Natural killer cell (primary cell): ENCODE measurements around the gene IL17REL. TPM values are rescaled to one million over a fixed set of nuclear protein-coding genes. Genes with fewer than 3 reads are reported as not detected.

ENCODE experiments used
- ATAC-seq, 3 donors: fragments of 150-1000 bp in 2 of 3; fragments of 200-7000 bp in 1 of 3; cut with Tn5 transposase; 1 replicate in 1 of 3; 2 replicates in 2 of 3; pipeline ENCODE4 v1.10.0; 2021; ENCODE audit warnings: mild to moderate bottlenecking in 2 of 3, moderate library complexity in 2 of 3
- DNase-seq, 2 donors: peaks; one replicate each; pipeline versions ENCODE4 v3.0.0 to v3.0.0-alpha.2; 2013 to 2021; ENCODE audit warnings: mixed read lengths in 1 of 2
- H3K27ac ChIP-seq: one replicate; pipeline ENCODE4 v1.5.1; 2013; ENCODE audit warnings: mild to moderate bottlenecking, low read length
- H3K27me3 ChIP-seq: one replicate; pipeline ENCODE4 v1.6.1; 2013; ENCODE audit warnings: low read length; ENCODE audit not compliant: control insufficient read depth, insufficient read depth
- H3K36me3 ChIP-seq: one replicate; pipeline ENCODE4 v1.6.1; 2013; ENCODE audit warnings: low read length; ENCODE audit not compliant: control insufficient read depth, insufficient read depth
- H3K4me1 ChIP-seq: one replicate; pipeline ENCODE4 v1.6.1; 2013; ENCODE audit warnings: low read length; ENCODE audit not compliant: control insufficient read depth, insufficient read depth
- H3K4me3 ChIP-seq: one replicate; pipeline ENCODE4 v1.5.1; 2013; ENCODE audit warnings: low read length
- H3K9me3 ChIP-seq: one replicate; pipeline ENCODE4 v1.6.1; 2013; ENCODE audit warnings: low read length; ENCODE audit not compliant: control insufficient read depth, insufficient read depth
- H3K27ac Mint-ChIP-seq, 2 donors: one replicate each; pipeline ENCODE4 v1.8.0; 2022; ENCODE audit warnings: mild to moderate bottlenecking in 2 of 2, mixed read lengths in 2 of 2, moderate library complexity in 1 of 2
- H3K27me3 Mint-ChIP-seq, 2 donors: one replicate each; pipeline ENCODE4 v1.8.0; 2022; ENCODE audit warnings: low read depth in 2 of 2, mixed read lengths in 2 of 2
- H3K36me3 Mint-ChIP-seq: one replicate; pipeline ENCODE4 v1.8.0; 2022; ENCODE audit warnings: mixed read lengths
- H3K4me1 Mint-ChIP-seq, 2 donors: one replicate each; pipeline ENCODE4 v1.8.0; 2022; ENCODE audit warnings: mixed read lengths in 2 of 2
- H3K4me3 Mint-ChIP-seq: one replicate; pipeline ENCODE4 v1.8.0; 2022; ENCODE audit warnings: mild to moderate bottlenecking, moderate library complexity, mixed read lengths
- H3K9me3 Mint-ChIP-seq, 2 donors: one replicate each; pipeline ENCODE4 v1.8.0; 2022; ENCODE audit warnings: mixed read lengths in 2 of 2
- WGBS: methylation state at CpG from one replicate; pipeline ENCODE4 v1.1.7; 2013; ENCODE audit warnings: missing lambda C conversion rate; ENCODE audit not compliant: insufficient coverage; 5-methylcytosine and 5-hydroxymethylcytosine counted together
- intact Hi-C: fragments of 100-400 bp; cut with micrococcal nuclease; formaldehyde crosslinking; loops from one replicate; pipeline ENCODE4 v1.14.2; 2022
- total RNA-seq, 4 donors: library from RNA; stranded (reverse); fragments of 120-200 nt in 1 of 4; gene quantifications; one replicate each; pipeline versions ENCODE4 v1.2.3 to v1.2.4, GENCODE V29; 2013 to 2022
- TF ChIP-seq, protein P1 (sequence below): fragments of 200-600 bp; IDR thresholded peaks from one replicate; pipeline ENCODE4 v1.8.0; 2022; ENCODE audit warnings: antibody characterized with exemption

The IL17REL gene
- total RNA-seq, 3 donors from 2014 or later (not counting 1 experiment from before 2014, with no cell fraction given) = not detected

DNA sequence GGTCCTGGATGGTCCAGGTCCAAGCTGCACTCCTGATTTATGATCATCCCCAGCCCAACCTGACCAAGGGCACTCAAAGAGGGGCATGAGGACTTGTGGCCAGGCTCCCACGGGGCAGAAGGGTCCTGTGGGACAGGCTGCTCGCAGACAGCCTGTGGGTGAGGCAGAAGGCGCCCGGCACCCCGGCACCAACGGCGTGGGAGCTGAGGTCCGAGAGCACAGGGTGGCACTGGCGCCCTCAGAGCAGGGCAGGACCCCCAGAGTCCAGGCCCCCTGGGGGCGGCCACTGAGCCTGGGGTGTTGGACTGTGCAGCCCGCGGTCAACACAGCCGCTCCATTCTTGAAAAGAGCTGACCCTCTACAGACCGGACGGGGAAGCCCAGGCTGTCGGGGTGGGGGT lies 3.3 kb downstream of the IL17REL start:
- TF ChIP-seq, protein P1, sequence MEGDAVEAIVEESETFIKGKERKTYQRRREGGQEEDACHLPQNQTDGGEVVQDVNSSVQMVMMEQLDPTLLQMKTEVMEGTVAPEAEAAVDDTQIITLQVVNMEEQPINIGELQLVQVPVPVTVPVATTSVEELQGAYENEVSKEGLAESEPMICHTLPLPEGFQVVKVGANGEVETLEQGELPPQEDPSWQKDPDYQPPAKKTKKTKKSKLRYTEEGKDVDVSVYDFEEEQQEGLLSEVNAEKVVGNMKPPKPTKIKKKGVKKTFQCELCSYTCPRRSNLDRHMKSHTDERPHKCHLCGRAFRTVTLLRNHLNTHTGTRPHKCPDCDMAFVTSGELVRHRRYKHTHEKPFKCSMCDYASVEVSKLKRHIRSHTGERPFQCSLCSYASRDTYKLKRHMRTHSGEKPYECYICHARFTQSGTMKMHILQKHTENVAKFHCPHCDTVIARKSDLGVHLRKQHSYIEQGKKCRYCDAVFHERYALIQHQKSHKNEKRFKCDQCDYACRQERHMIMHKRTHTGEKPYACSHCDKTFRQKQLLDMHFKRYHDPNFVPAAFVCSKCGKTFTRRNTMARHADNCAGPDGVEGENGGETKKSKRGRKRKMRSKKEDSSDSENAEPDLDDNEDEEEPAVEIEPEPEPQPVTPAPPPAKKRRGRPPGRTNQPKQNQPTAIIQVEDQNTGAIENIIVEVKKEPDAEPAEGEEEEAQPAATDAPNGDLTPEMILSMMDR = no peak
- Mint-ChIP-seq H3K9me3 (no peaks in the 10 kb centered on the region), H3K27ac (no peak overlapping the region), H3K36me3 (no peaks in the 10 kb centered on the region), H3K4me3 (no peak overlapping the region), H3K4me1 (peaks cover 0 to 10% of the 10 kb centered on the region in 2 donors), H3K27me3 (peaks cover 9 to 22% of the 10 kb centered on the region in 2 donors)
- no peak overlapping the region for H3K27ac ChIP-seq
- no peak for ATAC-seq
- H3K9me3 ChIP-seq = no peaks in the 10 kb centered on the region
- no peaks in the 10 kb centered on the region for H3K36me3 ChIP-seq
- intact Hi-C loops = no loop called here
- WGBS = 93% methylated on average over 16 of the region's 16 CpGs
- DNase-seq = no peak
- no peak overlapping the region for H3K4me3 ChIP-seq
- H3K4me1 ChIP-seq = peaks cover 16% of the 10 kb centered on the region
- H3K27me3 ChIP-seq = peaks cover 7% of the 10 kb centered on the region

DNA sequence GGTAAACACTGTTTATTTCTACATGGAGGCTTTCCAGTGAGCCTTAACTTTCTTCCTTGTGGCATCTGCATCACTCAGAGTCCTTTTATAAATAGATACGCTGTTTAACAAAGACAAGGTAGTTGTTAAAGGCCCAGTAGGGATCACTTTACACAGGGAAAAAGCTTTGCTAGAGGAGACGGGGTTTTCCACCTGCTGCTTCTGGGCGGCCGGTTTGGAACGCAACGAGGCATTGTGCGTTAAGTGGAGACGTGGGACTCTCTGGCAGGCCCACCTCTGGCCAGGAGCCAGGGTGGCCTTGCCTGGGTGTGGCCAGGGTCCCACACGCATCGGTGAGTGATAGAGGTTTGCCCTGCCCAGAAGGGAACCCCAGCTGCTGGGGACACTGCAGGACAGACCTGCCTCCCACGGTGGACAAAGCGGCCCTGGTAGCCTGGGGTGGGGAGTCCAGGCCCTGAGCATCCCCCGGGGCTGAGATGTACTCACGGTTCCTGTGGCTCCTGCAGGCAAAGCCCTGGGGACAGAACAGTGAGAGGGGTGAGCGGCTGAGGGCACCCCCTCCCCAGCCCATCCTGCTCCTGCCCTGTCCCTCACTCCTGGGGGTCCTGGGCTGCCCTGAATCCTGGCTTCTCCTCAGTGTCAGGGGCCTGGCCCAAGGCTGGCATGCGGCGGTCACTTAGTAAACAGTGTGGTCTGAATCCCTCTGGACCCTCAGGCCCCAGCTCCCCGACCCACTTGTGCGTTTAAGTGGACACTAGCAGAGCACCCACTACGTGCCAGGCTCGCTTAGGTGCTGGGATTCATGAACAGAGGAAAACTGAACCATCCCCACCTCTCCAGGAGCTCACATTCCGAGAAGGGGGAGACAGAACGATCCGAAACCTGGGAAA lies 4.2 kb downstream of the IL17REL start:
- Mint-ChIP-seq H3K36me3 (no peaks in the 10 kb centered on the region), H3K4me3 (no peak overlapping the region), H3K4me1 (peaks cover 0 to 10% of the 10 kb centered on the region in 2 donors), H3K27ac (no peak overlapping the region), H3K9me3 (no peaks in the 10 kb centered on the region), H3K27me3 (peaks cover 9 to 19% of the 10 kb centered on the region in 2 donors)
- intact Hi-C loops = no loop called here
- Histone ChIP-seq H3K27ac (no peak overlapping the region), H3K27me3 (peaks cover 5% of the 10 kb centered on the region), H3K9me3 (no peaks in the 10 kb centered on the region), H3K4me3 (no peak overlapping the region), H3K4me1 (peaks cover 14% of the 10 kb centered on the region), H3K36me3 (no peaks in the 10 kb centered on the region)
- TF ChIP-seq, protein P1 = no peak
- WGBS = 91% methylated on average over 23 of the region's 24 CpGs
- no peak for ATAC-seq
- DNase-seq = no peak

DNA sequence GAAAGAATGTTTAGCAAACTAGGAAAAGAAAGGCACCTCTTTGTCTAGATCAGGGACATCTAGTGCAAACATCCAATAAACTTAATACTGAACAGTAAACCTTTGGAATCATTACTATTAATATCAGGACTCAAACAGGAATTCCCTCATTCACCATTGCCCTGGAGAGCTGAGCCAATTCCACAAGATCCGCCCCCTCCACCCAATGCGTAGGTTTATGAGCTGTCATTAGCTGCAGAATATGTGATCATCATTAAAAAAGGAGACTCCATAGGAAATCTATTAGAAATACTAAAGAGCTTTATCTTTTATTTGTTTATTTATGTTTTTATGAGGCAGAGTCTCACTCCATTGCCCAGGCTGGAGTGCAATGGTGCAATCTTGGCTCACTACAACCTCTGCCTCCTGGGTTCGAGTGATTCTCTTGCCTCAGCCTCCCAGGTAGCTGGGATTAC lies 5.5 kb downstream of the IL17REL start:
- Mint-ChIP-seq H3K4me3 (no peak overlapping the region), H3K27me3 (peaks cover 8 to 16% of the 10 kb centered on the region in 2 donors), H3K36me3 (no peaks in the 10 kb centered on the region), H3K4me1 (peaks cover 0 to 10% of the 10 kb centered on the region in 2 donors), H3K27ac (no peak overlapping the region), H3K9me3 (no peaks in the 10 kb centered on the region)
- Histone ChIP-seq H3K4me1 (peaks cover 14% of the 10 kb centered on the region), H3K9me3 (no peaks in the 10 kb centered on the region), H3K36me3 (no peaks in the 10 kb centered on the region), H3K4me3 (no peak overlapping the region), H3K27ac (no peak overlapping the region), H3K27me3 (peaks cover 5% of the 10 kb centered on the region)
- no peak for DNase-seq
- no peak for ATAC-seq
- intact Hi-C loops = no loop called here
- WGBS = 91% methylated on average over 1 of the region's 3 CpGs
- TF ChIP-seq, protein P1 = no peak
